GM21723 (cell line): ENCODE data around the gene CDKN2AIP.
"Not testable (repeated sequence)": the region's sequence is repeated elsewhere in the genome, so short reads cannot be mapped to it uniquely, and the experiment has no call there.

Source experiments
- ATAC-seq: cut with Tn5 transposase; IDR thresholded peaks from one replicate; pipeline ENCODE4 v1.9.1; 2021; ENCODE audit warnings: mild to moderate bottlenecking, moderate library complexity; ENCODE audit not compliant: unreplicated experiment

CDKN2AIP gene

GRCh38 chr4:183412821-183413220, 31.6 kb upstream of the CDKN2AIP start:
- no peak for ATAC-seq

GRCh38 chr4:183413234-183414200, 30.9 kb upstream of the CDKN2AIP start:
- ATAC-seq = no peak

- no peak for ATAC-seq
These were observed 27.3 kb upstream of the CDKN2AIP start for GRCh38 chr4:183416879-183417755.

DNA sequence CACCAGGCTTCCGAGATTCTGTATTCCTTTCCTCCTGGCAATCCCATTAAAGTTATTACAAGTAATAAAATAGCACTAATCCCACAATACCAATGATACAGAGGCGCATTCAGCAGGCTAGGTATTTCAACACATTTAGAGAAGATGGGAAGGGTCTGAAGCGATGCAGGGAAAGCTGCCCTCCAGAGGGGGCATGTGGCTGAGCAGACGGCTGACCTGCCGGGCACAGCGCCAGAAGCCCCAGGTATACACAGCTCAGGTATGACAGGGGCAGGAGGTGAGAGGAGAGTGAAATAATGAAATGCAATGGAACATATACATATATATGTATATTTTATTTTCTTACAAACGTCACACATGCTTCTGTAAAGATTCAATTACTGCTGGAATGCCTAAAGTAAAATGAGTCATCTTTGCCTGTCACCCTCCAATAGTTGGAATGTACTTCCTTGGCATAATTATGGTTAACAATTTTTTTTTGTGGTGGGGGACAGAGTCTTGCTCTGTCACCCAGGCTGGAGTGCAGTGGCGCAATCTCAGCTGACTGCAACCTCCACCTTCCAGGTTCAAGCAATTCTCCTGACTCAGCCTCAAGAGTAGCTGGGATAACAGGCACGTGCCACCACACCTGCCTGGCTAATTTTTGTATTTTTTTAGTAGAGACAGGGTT, 21.3 kb upstream of the CDKN2AIP start:
- ATAC-seq = no peak

GRCh38 chr4:183424109-183424744, 20.2 kb upstream of the CDKN2AIP start:
- no peak for ATAC-seq

DNA sequence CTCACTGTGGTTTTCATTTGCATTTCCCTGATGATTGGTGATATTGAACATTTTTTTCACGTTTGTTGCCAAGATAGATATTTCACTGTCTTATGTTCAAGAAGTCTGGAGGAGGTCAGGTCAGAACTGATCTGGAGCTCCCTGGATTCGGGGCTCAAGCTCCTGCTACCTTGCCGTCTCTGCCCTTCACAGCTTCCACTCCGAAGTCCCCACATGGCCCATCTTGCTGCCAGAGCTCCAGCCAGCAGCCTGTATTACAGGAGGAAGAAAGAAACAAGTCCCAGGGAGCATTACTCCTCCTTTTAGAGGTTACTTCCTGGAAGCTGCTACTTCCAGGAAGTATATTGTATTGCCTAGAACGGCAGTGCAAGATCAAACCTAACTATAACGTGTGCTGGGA, 17.9 kb upstream of the CDKN2AIP start:
- no peak for ATAC-seq

DNA sequence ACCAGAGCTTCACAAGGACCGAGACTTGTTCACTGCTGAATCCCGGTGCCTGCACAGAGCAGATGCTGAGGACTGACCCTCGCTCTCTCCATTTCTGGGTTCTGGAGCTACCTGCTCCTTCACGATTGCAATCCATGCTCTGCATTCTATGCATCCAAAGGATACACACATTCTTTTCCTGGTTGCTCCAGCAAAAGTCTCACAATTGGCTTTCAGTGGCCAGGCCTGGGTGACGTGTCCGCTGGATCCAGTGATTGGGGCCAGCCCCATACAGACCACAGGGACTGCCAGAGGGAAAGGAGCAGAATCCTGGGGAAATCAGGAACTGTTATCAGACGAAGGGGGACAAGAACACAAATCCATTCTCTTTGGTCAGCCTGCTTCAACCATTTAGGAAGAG, 14.9 kb upstream of the CDKN2AIP start:
- no peak for ATAC-seq

DNA sequence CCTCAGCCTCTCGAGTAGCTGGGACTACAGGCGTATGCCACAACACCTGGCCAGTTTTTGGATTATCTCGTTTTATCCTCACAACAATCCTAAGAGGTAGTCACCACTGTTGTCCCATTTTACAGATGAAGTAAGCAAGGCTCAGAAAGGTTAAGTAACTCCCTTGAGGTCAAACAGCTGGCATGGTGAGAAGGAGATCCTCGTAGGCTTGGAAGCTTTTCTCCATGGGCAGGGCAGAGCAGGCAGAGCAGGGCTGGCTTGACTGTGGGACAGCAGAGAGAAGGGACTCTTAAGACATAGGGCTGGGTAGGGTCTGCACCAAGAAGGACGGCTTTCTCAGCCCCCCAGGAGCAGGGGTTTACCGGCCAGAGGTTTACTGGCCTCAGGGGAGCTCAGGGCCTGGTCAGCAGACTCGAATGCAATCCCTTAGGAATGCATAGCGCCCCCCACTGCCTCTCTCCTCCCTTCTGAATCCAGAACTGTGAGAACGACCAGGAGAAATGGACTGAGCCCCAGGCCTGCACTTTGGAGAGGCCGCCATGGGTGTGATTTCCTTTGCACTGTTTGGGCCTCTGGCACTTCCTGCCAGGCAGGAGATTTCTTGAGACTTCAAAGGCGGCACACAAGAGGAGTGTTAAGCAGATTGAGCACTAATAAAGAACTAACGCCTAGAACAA, 14.0 kb upstream of the CDKN2AIP start:
- no peak for ATAC-seq

DNA sequence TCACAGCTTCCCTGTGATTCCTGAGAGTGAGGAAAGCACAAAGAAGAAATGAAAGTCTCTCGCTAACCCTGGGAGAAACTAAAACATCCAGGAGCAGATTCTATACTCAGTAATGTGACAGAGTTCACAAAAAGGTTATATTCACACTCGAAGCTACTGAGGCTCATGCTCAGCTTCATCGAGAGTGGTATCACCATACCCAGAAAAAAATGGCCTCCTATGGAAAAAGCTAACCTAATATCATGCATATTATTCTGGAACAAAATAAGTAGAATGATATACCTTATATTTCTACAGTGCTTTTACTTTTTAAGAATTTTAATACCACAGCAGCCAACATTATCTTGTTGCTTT, 13.5 kb upstream of the CDKN2AIP start:
- no peak for ATAC-seq

DNA sequence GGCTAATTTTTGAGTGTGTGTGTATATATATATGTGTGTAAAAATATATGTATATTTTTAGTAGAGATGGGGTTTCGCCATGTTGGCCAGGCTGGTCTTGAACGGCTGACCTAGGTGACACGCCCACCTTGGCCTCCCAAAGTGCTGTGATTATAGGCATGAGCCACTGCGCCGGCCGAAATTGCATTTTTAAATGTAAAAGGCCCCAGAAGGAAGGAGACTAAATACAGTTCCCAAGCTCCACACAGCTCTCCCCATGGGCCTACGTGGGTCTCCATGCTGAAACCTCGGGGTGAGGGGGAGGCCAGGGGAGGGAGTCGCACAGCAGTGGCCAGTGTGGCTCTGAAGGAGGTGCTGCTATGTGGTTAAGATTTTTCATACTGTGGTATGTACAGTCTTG, 12.8 kb upstream of the CDKN2AIP start:
- no peak for ATAC-seq

- not testable (repeated sequence) for ATAC-seq
These were observed 11.3 kb upstream of the CDKN2AIP start for GRCh38 chr4:183433183-183433582.

DNA sequence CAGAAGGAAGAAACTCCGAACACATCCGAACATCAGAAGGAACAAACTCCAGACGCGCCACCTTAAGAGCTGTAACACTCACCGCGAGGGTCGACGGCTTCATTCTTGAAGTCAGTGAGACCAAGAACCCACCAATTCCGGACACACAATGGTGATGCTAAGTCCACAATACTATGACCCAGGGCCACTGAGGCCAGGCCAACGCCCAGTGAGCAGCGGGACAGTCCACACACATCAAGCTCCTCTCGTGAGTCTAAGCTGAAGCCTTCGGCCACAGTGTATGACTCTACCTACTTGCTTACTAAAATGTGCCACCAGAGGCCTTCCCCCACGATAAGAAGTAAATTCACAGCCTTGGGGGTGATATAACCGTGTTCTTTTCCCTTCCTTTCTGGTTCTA, 10.2 kb upstream of the CDKN2AIP start:
- ATAC-seq = no peak

- ATAC-seq = no peak
These were observed 9.7 kb upstream of the CDKN2AIP start for GRCh38 chr4:183434666-183435190.

DNA sequence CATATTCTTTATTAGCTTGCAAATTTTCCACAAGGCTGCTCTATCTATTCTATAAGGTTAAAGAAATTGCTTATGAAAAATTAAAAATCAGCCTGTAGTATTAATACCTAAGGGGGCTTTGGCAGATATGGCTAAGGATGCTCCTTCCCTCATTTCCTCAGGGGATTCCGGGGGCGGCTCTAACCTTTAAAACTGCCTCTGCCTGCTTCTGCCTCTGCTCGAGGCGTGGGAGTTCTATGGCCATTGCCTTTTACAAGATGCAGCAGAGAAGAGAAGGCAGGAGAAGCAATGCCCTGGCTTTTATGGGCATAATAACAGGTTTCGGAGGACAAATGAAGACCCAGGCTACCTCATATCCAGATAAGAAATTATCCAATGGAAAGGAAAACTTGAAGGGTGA, 8.6 kb upstream of the CDKN2AIP start:
- ATAC-seq = no peak

DNA sequence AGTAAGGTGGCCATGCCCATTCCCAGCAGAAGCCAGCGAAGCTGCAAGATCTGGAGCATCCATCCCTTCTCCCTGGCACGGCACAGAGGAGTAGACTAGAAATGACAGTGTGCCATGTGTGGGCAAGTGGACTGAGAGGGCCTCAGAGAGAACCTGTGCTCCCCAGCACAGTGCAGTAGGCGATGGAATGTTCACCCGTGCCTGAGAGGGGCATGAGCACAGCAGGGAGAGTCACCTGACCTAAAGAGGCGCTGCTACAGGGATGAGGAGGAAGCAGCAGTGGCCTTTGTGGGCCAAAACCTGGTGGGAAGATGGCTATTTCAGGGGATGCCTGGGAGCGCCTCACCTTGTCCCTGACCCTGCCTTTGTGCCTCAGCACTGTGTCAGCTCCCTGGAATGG, 8.0 kb upstream of the CDKN2AIP start:
- no peak for ATAC-seq

- ATAC-seq = no peak
These were observed 7.0 kb upstream of the CDKN2AIP start for GRCh38 chr4:183437452-183437851.

- no peak for ATAC-seq
These were observed 5.8 kb upstream of the CDKN2AIP start for GRCh38 chr4:183438458-183439113.

- no peak for ATAC-seq
These were observed 3.2 kb upstream of the CDKN2AIP start for GRCh38 chr4:183441276-183441675.

DNA sequence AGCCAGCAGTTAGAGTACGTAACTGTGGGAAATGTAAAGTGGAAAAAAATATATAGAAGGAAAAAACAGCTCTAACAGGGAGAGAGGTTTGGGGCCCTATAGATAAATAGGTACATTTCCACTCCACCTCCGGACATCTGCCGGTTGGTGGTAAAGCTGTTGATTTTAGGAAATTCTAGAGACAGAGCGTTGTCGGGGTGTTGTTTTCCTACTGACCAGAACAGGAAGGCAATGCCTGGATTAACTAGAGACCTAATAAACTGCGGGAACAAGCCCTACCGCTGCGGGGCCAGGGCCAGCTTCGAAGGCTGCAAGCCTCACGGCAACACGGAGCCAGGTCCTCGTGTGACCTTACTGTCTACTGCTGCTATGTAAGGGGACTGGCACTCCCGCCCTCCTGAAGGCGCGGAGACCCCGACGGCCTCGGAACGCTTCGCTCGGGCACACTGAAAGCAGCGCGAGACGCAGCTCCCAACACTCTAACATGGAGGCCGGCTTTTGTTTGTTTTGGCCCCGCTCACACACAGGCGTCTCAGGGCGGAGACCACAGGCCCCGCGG, 702 bp upstream of the CDKN2AIP start:
- ATAC-seq = no peak
